ENCODE results near the gene SLC35B2. TPM values are rescaled to one million over a fixed set of nuclear protein-coding genes. Genes with fewer than 3 reads are reported as not detected.

The SLC35B2 gene
- total RNA-seq, 1 experiment from 2014 or later, result 117 TPM

DNA sequence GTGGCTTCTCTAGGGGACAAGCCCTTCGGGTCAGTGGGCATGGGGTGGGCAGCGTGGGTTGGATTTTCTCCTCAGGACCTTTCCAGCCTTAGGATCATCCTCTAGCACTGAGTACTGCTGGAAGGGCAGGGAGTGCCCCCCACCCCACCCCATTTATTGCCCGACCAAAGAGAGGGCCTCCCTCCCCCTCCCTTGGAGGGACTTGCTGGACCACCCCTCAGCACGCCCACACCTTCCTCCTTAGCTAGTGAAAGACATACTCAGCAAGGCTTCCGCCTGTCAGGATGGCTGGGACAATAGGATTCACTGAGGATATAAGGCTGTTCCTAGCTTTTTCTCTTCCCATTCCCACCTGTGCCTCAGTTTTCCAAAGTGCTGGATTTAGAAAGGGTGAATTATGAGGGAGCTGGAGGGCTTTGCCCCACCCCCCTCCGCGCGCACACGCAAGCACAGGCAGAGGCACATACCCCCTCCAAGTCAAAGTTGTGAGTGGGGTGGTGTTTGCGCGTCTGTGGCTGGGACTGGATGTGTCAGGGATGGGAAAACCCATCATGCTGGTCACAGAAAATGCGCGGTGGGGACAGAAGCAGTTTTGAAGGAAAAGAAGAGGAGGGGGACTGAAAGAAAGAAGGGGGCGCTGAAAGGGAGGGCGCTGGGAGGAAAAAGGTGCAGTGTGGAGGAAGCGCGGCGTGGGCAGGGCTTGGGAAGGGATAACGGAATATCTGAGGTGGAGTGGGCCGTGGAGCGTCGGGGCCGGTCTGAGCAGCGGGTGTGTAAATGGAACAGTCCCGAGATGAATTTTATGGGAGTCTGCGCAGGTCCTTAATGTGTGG, 34.6 kb downstream of the SLC35B2 start:
- DNase-seq (ENCODE audit: low read depth), result no peak

DNA sequence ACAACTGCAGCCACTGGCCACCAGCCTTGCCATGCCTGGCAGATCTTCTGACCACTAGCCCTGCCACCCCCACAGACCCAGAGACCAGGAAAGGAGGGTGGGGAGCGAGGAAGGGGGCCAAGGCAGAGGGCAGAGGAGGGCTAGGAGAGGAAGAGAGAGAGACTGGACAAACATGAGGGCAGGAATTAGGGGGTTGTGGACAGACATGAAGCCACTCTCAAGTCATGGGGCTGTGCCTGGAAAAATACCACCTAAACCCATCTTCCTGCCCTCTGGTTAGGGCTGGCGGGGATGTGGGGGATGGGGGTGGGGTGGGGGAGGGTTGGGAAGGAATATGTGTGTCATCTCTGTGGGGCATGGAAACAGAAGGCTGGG, 35.4 kb downstream of the SLC35B2 start:
- DNase-seq (ENCODE audit: low read depth), result no peak

DNA sequence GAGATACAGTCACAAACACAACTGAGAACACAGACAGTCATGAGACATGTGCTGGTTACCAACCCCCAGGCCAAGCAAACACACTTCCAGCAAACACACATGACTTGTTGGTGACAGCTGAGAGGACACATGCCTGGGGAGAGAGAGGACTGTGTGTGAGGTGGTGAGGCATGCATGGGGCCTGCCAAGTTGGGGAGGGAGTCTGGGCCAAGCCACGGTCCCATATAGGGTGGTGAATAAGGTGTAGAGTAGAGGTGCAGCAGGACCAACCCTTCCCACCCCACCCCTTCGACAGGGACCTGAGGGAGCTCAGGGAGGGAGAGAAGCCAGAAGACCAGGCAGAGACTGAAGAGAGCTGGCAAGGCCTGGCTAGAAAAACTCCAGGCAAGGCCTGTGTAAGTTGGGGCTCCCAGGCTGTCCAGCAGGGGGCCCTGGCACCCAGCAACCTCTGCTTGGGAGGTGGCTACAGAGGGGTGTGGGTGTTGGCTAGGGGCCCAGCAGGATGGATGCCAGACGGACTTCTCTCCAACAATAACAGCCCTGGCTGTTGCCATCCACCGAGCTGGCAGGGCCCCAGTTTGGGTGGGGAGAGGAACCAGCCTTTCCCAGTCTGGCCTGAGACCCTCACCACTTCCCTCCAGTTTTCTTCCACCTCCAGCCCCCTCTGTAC, 35.9 kb downstream of the SLC35B2 start:
- peak; percentile 88 for DNase-seq (ENCODE audit: low read depth)

DNA sequence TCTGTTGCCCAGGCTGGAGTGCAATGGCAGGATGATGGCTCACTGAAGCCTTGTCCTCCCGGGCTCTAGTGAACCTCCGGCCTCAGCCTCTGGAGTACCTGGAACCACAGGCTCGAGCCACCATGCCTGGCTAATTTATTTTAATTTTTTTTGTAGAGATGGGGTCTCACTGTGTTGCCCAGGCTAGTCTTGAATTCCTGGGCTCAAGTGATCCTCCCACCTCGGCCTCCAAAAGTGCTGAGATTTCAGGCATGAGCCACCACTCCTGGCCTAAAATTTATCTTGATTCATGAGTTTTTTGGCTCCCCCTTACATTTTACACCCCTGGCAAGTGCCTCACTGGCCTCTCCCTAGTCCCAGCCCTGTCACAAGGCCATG, 36.4 kb downstream of the SLC35B2 start:
- DNase-seq (ENCODE audit: low read depth), result no peak

DNA sequence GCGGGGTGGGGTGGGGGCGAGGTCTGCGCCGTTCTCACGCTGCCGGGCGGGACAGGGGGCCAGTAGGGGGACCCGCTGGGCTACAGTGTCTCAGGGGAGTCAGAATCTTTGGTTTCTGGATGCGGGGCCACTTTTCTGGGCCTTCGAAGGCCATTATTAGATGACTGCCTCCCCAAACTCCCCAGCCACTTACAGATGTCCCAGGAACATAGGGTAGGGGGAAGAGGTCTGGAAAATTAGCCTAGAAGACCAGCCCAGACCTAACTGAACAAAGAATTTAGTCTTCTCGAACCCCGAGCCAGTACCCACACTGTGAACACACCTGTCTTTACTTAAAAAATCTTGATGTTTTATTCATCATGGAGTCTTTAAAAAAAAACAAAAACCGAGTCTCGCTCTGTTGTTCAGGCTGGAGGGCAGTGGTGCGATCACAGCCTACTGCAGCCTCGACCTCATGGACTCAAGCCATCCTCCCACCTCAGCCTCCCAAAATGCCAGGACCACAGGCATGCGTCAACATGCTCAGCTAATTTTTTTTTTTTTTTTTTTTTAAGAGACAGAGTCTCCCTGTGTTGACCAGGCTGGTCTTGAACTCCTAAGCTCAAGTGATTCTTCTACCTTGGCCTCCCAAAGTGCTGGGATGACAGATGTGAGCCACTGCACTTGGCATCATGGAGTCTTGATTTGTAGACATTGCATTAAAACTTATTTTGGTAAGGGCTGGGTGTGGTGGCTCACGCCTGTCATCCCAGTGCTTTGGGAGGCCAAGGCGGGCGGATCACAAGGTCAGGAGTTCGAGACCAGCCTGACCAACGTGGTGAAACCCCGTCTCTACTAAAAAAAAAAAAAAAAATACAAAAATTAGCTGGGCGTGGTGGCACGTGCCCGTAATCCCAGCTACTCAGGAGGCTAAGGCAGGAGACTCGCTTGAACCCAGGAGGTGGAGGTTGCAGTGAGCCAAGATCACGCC, 37.2 kb downstream of the SLC35B2 start:
- DNase-seq (ENCODE audit: low read depth), result no peak

DNA sequence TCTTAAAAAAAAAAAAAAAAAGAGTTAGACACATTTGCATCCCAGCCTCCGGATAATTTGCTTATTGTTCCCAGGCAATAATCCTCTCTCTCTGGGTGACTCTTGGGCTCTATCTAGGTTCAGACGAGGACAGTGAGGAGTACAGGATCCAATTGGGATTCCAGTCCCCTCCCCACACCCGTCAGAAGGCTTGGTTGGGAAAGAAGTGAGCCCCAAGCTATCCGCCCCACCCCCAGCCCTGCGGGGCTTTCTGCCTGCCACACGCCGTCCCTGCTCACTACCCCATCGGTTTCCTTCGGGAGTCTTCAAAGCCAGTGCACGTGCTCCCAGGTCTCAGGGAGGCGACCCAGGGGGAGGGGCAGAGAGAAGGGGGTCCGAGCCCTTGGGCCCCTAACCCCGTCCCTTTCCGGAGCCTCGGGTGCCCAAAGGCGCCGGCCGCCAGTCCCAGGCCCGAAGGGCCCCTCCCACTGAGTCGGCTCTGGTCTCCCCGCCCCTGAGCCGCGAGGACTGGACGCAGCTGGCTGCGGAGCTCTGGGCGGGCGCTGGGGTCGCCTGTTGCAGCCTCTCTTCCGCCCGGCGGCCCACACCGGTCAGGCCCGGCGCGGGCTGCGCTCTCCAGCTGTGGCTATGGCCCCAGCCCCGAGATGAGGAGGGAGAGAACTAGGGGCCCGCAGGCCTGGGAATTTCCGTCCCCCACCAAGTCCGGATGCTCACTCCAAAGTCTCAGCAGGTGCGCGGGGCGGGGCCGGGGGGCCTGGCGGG, 38.1 kb downstream of the SLC35B2 start:
- peak; percentile 76 for DNase-seq (ENCODE audit: low read depth)

DNA sequence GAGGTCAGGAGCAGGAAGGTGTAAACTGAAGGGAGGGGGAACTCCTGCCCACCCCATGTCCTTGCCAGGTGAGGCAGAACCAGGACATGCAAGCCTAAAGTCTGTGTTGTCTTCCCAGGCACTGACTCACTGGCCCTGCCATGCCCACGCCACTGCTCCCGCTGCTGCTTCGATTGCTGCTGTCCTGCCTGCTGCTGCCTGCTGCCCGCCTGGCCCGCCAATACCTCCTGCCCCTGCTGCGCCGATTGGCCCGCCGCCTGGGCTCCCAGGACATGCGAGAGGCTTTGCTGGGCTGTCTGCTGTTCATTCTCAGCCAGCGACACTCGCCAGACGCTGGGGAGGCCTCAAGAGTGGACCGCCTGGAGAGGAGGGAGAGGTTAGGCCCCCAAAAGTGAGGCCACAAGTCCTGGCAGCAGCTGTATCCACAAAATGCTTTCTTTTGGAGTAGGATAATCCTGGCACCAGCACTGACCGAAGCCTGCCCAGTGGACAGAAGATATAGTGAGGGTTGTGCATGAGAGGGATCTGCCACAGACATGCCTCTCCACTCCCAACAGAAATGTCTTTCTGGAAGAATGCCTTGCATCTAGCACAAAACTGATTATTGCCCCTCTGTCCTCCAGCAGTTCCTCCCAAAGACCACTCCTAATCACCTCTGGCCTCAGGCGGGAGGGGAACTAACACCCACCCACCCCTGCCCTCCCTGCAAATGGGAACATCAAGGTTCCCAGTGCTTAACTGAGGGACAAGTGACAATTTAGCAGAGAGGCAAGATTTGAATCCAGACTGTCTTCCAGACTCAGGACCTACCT, 39.8 kb downstream of the SLC35B2 start:
- peak; percentile 72 for DNase-seq (ENCODE audit: low read depth)

DNA sequence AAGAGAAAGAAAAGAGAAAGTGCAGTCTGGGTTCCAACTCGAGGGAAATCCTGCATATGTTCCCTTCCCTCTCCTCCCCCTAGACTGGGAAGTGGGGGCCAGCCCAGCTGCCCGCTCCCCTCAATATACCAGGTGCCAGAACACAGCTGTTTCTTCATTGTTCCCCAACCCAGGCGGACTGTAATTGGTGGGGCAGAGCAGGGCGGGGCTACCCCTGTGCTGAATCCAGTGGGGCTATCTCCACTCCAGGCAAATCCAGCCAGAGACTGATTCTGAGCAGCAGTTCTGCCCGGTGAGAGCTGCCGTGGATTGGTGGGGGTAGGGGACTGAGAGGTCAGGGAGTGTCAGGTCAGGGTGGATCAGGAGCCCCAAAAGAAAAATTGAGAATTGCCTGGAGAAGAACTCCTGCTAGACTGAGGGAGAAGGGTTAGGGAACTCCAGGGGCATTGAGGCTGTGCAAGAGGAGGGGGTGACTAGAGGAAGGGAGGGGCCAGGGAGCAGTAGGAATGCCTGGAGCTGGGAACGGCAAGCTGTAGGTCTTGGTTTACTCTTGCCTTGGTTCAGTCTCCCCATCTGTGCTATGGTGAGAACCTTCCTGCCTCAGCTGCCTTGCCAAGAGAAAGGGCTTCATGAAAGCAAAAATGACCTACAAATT, 40.5 kb downstream of the SLC35B2 start, which contains the start of gene MYMX:
MYMX (plus strand) TSS at position 250 of the 655 bp plus-strand sequence. CDS start 546 bp downstream, outside the sequence.
- peak; percentile 90 for DNase-seq (ENCODE audit: low read depth)

DNA sequence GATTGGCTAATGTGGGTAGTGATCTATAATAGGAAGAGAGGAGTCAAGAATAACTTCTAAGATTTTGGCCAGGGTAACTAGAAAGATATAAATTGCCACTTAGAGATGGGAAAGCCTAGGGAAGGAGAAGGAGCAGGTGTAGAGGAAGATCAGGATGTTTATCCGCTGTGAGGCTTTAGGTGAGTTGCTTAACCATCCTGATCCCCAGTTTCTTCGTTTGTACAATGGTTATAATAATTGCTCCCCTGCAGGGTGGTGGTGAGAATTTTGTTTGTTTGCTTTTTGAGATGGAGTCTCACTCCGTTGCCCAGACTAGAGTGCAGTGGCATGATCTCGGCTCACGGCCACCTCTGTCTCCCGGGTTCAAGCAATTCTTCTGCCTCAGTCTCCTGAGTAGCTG, 43.0 kb downstream of the SLC35B2 start:
- no peak for DNase-seq (ENCODE audit: low read depth)

DNA sequence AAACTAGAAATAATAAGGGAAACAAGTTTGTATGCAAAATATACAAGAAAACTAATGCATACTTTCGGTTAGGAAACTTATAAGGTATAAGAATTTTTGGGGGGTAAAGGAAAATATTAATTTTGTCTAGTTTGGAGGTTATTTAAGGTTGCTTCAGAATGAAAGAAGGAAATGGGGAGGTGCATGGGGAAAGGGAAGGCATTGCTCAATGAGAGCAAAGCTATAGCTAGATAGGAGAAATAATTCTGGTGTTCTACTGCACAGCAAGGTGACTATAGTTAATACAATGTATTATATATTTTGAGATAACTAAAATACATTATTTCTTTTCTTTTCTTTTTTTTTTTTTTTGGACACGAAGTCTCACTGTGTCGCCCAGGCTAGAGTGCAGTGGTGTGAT, 46.0 kb downstream of the SLC35B2 start:
- no peak for DNase-seq (ENCODE audit: low read depth)

DNA sequence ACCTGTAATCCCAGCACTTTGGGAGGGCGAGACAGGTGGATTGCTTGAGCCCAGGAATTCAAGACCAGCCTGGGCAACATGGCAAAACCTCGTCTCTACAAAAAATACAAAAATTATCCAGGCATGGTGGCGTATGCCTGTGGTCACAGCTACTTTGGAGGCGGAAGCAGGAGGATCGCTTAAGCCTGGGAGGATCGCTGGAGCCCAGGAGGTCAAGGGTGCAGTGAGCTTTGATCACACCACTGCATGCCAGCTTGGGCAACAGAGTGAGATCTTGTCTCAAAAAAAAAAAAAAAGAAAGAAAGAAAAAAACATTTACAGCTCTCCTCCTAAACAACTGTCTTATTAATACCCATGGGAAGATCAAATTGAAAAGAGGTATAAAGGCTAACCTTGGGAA, 49.4 kb downstream of the SLC35B2 start:
- DNase-seq (ENCODE audit: low read depth), result no peak

Other genes with a start within 250 kb of the SLC35B2 start
- 72.9 and 73.9 TPM in 2 replicates for gene MRPL14, start 130.1 kb downstream of the SLC35B2 start, total RNA-seq (2014; rRNA removed)
- 38.2 and 39.0 TPM in 2 replicates for gene TMEM63B, start 130.0 kb downstream of the SLC35B2 start, total RNA-seq (2014; rRNA removed)
- 0.06 TPM in 1 of 2 replicates, not detected in the other for gene CAPN11, start 98.7 kb downstream of the SLC35B2 start, total RNA-seq (2014; rRNA removed)
- 10.6 and 38.0 TPM in 2 replicates for gene MYMX, start 40.6 kb downstream of the SLC35B2 start, total RNA-seq (2014; rRNA removed)
- 58.5 and 77.7 TPM in 2 replicates for gene SLC29A1, start 33.9 kb downstream of the SLC35B2 start, total RNA-seq (2014; rRNA removed)
- 1,077 and 1,155 TPM in 2 replicates for gene HSP90AB1, start 10.4 kb downstream of the SLC35B2 start, total RNA-seq (2014; rRNA removed)
- gene NFKBIE, start 8.0 kb upstream of the SLC35B2 start, total RNA-seq (2014; rRNA removed), result 8.6 and 11.5 TPM in 2 replicates
- gene TMEM151B, start 12.9 kb upstream of the SLC35B2 start, total RNA-seq (2014; rRNA removed), result not detected in 2 replicates
- gene AARS2, start 55.8 kb upstream of the SLC35B2 start, total RNA-seq (2014; rRNA removed), result 17.1 and 23.1 TPM in 2 replicates
- gene SPATS1, start 85.1 kb upstream of the SLC35B2 start, total RNA-seq (2014; rRNA removed), result not detected in 2 replicates
- gene CDC5L, start 130.2 kb upstream of the SLC35B2 start, total RNA-seq (2014; rRNA removed), result 31.4 and 35.0 TPM in 2 replicates